DMS79 (cell line): ENCODE data around the gene DOK4.
"Not testable (repeated sequence)": the region's sequence is repeated elsewhere in the genome, so short reads cannot be mapped to it uniquely, and the experiment has no call there.

Experiments
- DNase-seq: peaks from one replicate; lab custom pipeline; 2025; lab: John Stamatoyannopoulos, UW

The DOK4 gene

GRCh38 chr16:57446531-57447185 is 39.6 kb downstream of the DOK4 start:
- DNase-seq = no peak

- DNase-seq = no peak
Observed at GRCh38 chr16:57445510-57445909, 40.8 kb downstream of the DOK4 start.

GRCh38 chr16:57444711-57445110 is 41.6 kb downstream of the DOK4 start:
- DNase-seq = no peak

GRCh38 chr16:57440551-57440950 is 45.7 kb downstream of the DOK4 start:
- DNase-seq = not testable (repeated sequence)

- not testable (repeated sequence) for DNase-seq
Observed at GRCh38 chr16:57439947-57440346, 46.3 kb downstream of the DOK4 start.

GRCh38 chr16:57435838-57436237 is 50.5 kb downstream of the DOK4 start:
- no peak for DNase-seq

- no peak for DNase-seq
Observed at GRCh38 chr16:57434003-57434402, 52.3 kb downstream of the DOK4 start.

GRCh38 chr16:57432989-57433388 is 53.3 kb downstream of the DOK4 start:
- no peak for DNase-seq

- DNase-seq = no peak
Observed at GRCh38 chr16:57432505-57432904, 53.8 kb downstream of the DOK4 start.

GRCh38 chr16:57430955-57431354 is 55.3 kb downstream of the DOK4 start:
- DNase-seq = no peak

GRCh38 chr16:57427824-57428223 is 58.5 kb downstream of the DOK4 start:
- DNase-seq = no peak

GRCh38 chr16:57427307-57427706 is 59.0 kb downstream of the DOK4 start:
- DNase-seq = no peak

GRCh38 chr16:57426356-57426755 is 59.9 kb downstream of the DOK4 start:
- DNase-seq = no peak

- DNase-seq = no peak
Observed at GRCh38 chr16:57424583-57424982, 61.7 kb downstream of the DOK4 start.

- DNase-seq = no peak
Observed at GRCh38 chr16:57423152-57423551, 63.1 kb downstream of the DOK4 start.

- no peak for DNase-seq
Observed at GRCh38 chr16:57422026-57422944, 64.0 kb downstream of the DOK4 start.
